Fibroblast of lung (primary cell): ENCODE data around the gene RNASEH2B.

ENCODE experiments used
- CTCF ChIP-seq, 2 donors: IDR thresholded peaks in 1 of 2; conservative IDR thresholded peaks in 1 of 2; 1 replicate in 1 of 2; 2 replicates in 1 of 2; pipeline ENCODE4 v1.5.1; 2011 to 2012; ENCODE audit warnings: low read length in 2 of 2, control low read depth in 1 of 2, inconsistent platforms in 1 of 2, low read depth in 1 of 2, mild to moderate bottlenecking in 1 of 2
- EZH2 ChIP-seq: IDR thresholded peaks from 2 replicates; pipeline ENCODE4 v1.5.1; 2012; ENCODE audit warnings: low read length, control low read depth, mild to moderate bottlenecking; ENCODE audit errors: missing control alignments

GRCh38 chr13:50917572-50917971, 8.0 kb downstream of the RNASEH2B start:
- TF ChIP-seq CTCF (conservative IDR thresholded peaks at IDR 0.05 in 1 of 2, IDR thresholded peaks at IDR 0.05 in 1 of 2; ENCODE audit: low read depth in 1 of 2, low read length in 2 of 2) (no peak), EZH2 (no peak)
